ENCODE results near the gene ACTR5.
A peak's percentile ranks its signal among the peaks of the same experiment; 100 is the strongest.

DNA sequence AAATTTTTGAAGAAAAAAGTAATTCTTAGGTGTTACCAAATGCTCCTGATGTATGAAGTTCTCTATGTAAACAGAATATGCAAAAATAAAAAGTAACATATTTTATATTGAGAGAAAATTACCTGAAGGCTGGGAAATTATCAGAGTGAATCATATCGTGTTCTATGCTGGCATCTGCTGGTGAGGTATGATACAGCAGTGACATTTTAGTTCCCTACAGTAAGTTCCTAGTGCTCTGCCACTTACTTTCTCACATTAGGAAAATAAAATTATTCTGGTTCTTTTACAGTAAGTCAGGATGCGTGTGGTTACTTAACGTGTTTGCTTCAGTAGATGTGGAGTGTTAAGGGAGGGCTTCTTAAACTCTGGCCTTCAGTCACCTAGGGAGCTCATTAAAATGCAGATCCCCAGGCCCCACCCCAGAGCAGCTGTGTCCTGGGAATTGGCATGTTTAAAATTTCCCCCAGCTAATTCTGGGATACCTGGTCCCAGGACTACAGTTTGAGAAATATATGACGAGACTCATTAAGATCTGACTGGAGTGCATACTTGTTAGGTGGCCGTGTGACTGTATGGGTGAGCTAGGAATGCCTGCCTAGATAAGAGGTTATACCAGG lies 3.2 kb downstream of the ACTR5 start:
- TF ChIP-seq, protein P1, sequence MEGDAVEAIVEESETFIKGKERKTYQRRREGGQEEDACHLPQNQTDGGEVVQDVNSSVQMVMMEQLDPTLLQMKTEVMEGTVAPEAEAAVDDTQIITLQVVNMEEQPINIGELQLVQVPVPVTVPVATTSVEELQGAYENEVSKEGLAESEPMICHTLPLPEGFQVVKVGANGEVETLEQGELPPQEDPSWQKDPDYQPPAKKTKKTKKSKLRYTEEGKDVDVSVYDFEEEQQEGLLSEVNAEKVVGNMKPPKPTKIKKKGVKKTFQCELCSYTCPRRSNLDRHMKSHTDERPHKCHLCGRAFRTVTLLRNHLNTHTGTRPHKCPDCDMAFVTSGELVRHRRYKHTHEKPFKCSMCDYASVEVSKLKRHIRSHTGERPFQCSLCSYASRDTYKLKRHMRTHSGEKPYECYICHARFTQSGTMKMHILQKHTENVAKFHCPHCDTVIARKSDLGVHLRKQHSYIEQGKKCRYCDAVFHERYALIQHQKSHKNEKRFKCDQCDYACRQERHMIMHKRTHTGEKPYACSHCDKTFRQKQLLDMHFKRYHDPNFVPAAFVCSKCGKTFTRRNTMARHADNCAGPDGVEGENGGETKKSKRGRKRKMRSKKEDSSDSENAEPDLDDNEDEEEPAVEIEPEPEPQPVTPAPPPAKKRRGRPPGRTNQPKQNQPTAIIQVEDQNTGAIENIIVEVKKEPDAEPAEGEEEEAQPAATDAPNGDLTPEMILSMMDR (IDR thresholded peaks at IDR 0.05): peak; percentile 75
- TF ChIP-seq RCOR1 (IDR thresholded peaks at IDR 0.05; ENCODE audit: low read length): no peak
- no peak for TF ChIP-seq CHD2 (IDR thresholded peaks at IDR 0.05; ENCODE audit: low read length, partially characterized antibody)

All from SK-N-SH (cell line).